ENCODE results near the gene SBNO2. TPM values are rescaled to one million over a fixed set of nuclear protein-coding genes. Genes with fewer than 3 reads are reported as not detected.

SBNO2 gene
- total RNA-seq, 1 donor from 2014 or later: 65.5 TPM

DNA sequence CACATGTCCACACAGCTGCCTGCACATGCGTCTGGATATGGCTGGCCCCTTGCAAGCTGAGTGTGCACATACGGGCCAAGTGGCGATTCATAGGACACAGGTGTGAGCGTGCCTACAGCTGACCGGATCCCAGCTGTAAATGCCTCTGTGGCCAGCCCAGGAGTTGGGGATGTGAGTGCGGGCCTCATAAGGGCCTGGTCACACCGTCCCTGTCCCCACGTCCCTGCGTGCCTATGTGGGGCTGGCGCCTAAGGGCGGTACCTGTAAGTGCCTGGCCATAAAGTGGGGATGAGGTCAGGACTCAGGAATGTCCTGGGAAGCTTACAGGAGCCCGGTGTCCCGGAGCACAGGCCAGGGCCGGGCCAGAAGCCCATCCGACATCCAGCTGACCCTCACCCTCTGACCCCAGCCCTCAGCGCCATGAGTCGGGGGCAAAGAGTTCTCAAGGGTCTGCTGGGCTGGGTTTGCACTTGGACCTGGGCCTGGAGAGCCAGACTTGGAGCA, 108.4 kb downstream of the SBNO2 start:
- H3K27ac Mint-ChIP-seq (ENCODE audit: unreplicated experiment): no peak overlapping the region
- no peak overlapping the region for H3K4me3 Mint-ChIP-seq (ENCODE audit: unreplicated experiment)

DNA sequence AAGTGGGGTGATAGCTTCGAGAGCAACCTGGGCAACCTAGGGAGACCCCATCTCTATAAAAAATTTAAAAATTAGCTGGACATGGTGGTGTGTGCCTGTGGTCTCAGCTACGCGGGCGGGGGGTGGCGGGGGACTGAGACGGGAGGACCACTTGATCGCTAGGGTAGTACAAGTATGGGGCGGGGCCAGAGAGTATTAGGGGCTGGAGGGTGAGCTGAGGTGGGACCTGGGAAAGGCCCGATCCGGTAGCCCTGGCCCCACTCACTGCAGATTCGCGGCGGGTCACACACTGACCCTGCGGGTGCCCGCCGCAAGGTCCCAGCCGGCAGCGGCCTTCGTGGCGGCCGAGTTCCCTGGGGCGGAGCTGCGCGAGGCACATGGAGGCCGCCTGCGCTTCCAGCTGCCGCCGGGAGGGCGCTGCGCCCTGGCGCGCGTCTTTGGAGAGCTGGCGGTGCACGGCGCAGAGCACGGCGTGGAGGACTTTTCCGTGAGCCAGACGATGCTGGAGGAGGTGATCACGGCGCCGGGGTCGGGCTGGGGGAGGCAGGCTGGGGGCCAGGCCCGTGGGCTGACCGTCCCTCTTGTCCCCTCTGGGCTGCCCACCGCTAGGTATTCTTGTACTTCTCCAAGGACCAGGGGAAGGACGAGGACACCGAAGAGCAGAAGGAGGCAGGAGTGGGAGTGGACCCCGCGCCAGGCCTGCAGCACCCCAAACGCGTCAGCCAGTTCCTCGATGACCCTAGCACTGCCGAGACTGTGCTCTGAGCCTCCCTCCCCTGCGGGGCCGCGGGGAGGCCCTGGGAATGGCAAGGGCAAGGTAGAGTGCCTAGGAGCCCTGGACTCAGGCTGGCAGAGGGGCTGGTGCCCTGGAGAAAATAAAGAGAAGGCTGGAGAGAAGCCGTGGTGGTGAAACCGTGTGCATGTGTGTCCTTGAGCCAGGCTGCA, 109.1 kb downstream of the SBNO2 start:
- DNase-seq: peak; percentile 85
- Mint-ChIP-seq H3K4me1 (ENCODE audit: low read depth, unreplicated experiment) (peaks cover 1% of the 10 kb centered on the region), H3K27me3 (ENCODE audit: unreplicated experiment) (peaks cover 5% of the 10 kb centered on the region), H3K9me3 (ENCODE audit: unreplicated experiment) (peaks cover 5% of the 10 kb centered on the region), H3K36me3 (ENCODE audit: unreplicated experiment) (no peaks in the 10 kb centered on the region), H3K4me3 (ENCODE audit: unreplicated experiment) (no peak overlapping the region), H3K27ac (ENCODE audit: unreplicated experiment) (no peak overlapping the region)
- TF ChIP-seq, protein P1, sequence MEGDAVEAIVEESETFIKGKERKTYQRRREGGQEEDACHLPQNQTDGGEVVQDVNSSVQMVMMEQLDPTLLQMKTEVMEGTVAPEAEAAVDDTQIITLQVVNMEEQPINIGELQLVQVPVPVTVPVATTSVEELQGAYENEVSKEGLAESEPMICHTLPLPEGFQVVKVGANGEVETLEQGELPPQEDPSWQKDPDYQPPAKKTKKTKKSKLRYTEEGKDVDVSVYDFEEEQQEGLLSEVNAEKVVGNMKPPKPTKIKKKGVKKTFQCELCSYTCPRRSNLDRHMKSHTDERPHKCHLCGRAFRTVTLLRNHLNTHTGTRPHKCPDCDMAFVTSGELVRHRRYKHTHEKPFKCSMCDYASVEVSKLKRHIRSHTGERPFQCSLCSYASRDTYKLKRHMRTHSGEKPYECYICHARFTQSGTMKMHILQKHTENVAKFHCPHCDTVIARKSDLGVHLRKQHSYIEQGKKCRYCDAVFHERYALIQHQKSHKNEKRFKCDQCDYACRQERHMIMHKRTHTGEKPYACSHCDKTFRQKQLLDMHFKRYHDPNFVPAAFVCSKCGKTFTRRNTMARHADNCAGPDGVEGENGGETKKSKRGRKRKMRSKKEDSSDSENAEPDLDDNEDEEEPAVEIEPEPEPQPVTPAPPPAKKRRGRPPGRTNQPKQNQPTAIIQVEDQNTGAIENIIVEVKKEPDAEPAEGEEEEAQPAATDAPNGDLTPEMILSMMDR (IDR thresholded peaks at IDR 0.05; ENCODE audit: partially characterized antibody, unreplicated experiment): peak; percentile 89

More for the DNA sequence above, 108.4 kb downstream of the SBNO2 start:
- H3K4me1 Mint-ChIP-seq (ENCODE audit: low read depth, unreplicated experiment): peaks cover 1% of the 10 kb centered on the region
- H3K36me3 Mint-ChIP-seq (ENCODE audit: unreplicated experiment): no peaks in the 10 kb centered on the region
- H3K9me3 Mint-ChIP-seq (ENCODE audit: unreplicated experiment): peaks cover 5% of the 10 kb centered on the region
- TF ChIP-seq, protein P1 (IDR thresholded peaks at IDR 0.05; ENCODE audit: partially characterized antibody, unreplicated experiment): no peak
- H3K27me3 Mint-ChIP-seq (ENCODE audit: unreplicated experiment): peaks cover 5% of the 10 kb centered on the region
- no peak for DNase-seq

DNA sequence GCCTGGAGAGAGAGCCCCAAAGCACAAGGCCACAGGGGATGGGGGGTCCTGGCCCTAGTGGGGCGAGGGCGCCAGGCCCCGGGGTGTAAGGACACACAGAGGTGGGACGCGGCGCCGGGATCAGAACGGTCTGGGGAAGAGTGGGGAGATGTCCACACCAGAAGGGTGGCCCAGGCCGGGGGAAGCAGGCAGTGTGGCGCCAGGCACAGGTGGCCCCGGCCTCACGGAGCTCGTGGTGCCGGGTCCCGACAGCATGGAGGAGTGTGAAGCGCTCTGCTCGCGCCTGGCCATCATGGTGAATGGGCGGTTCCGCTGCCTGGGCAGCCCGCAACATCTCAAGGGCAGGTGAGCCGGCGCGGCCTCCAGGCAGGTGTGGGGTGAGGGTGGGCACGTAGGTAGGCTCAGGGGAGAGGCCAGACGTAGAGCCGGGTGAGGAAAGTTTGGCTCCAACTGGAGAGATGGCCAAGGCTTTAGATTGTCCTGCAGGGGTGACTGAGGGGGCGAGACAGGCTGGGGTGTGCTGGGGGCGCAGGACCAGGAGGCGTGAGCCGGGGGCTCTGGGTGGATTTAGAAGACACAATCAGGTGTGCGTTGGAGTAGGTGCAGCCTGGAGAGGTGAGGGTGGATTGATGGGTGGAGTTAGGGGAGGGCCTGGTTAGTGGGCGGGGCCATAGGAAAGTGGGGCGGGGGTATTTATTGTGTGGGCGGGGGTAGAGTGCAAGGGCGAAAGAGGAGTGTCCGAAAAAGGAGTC, 110.0 kb downstream of the SBNO2 start:
- H3K4me1 Mint-ChIP-seq (ENCODE audit: low read depth, unreplicated experiment): peaks cover 1% of the 10 kb centered on the region
- H3K27me3 Mint-ChIP-seq (ENCODE audit: unreplicated experiment): peaks cover 5% of the 10 kb centered on the region
- TF ChIP-seq, protein P1 (IDR thresholded peaks at IDR 0.05; ENCODE audit: partially characterized antibody, unreplicated experiment): no peak
- no peak for DNase-seq
- H3K4me3 Mint-ChIP-seq (ENCODE audit: unreplicated experiment): no peak overlapping the region
- H3K27ac Mint-ChIP-seq (ENCODE audit: unreplicated experiment): no peak overlapping the region
- peaks cover 5% of the 10 kb centered on the region for H3K9me3 Mint-ChIP-seq (ENCODE audit: unreplicated experiment)
- H3K36me3 Mint-ChIP-seq (ENCODE audit: unreplicated experiment): no peaks in the 10 kb centered on the region

DNA sequence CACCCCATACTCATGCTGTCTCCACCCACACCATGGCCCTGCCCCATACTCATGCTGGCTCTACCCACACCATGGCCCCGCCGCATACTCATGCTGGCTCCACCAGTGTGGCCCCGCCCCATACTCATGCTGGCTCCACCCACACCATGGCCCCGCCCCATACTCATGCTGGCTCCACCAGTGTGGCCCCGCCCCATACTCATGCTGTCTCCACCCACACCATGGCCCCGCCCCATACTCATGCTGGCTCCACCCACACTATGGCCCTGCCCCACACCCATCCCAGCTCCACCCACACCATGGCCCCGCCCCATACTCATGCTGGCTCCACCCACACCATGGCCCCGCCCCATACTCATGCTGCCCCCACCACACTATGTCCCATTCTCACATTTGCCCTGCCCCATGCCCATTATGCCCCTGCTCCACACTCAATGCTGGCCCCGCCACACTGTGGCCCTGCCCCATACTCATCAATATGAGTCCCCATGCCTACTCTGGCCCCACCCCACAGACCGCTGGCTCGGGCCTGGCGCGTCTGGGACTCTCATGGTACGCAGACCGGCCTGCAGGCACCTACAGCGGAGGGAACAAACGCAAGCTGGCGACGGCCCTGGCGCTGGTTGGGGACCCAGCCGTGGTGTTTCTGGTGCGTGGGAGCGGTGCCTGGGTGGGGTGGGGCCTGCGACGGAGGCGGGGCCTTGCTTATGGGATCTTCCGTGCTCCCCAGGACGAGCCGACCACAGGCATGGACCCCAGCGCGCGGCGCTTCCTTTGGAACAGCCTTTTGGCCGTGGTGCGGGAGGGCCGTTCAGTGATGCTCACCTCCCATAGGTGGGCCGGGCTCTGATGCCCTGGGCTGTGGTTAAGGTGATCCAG, 110.8 kb downstream of the SBNO2 start:
- no peak for DNase-seq
- TF ChIP-seq, protein P1 (IDR thresholded peaks at IDR 0.05; ENCODE audit: partially characterized antibody, unreplicated experiment): no peak
- Mint-ChIP-seq H3K27me3 (ENCODE audit: unreplicated experiment) (peaks cover 2% of the 10 kb centered on the region), H3K4me3 (ENCODE audit: unreplicated experiment) (no peak overlapping the region), H3K36me3 (ENCODE audit: unreplicated experiment) (peaks cover 3% of the 10 kb centered on the region), H3K27ac (ENCODE audit: unreplicated experiment) (no peak overlapping the region), H3K9me3 (ENCODE audit: unreplicated experiment) (peaks cover 5% of the 10 kb centered on the region), H3K4me1 (ENCODE audit: low read depth, unreplicated experiment) (peaks cover 1% of the 10 kb centered on the region)
